ENCODE measurements around the gene FICD. TPM values are rescaled to one million over a fixed set of nuclear protein-coding genes. Genes with fewer than 3 reads are reported as not detected.
"Not testable (repeated sequence)": the region's sequence is repeated elsewhere in the genome, so short reads cannot be mapped to it uniquely, and the experiment has no call there.

FICD gene
- total RNA-seq, 1 donor from 2014 or later, result 3.6 TPM

- Mint-ChIP-seq H3K9me3 (ENCODE audit: low read depth) (peaks cover 6% of the 10 kb centered on the region), H3K4me3 (ENCODE audit: low read depth) (no peak overlapping the region), H3K27ac (no peak overlapping the region), H3K4me1 (ENCODE audit: low read depth) (no peaks in the 10 kb centered on the region), H3K27me3 (peaks cover 9% of the 10 kb centered on the region), H3K36me3 (ENCODE audit: insufficient read depth) (no peaks in the 10 kb centered on the region)
- no peak for DNase-seq (ENCODE audit: low spot score, unreplicated experiment)
- TF ChIP-seq CTCF (IDR thresholded peaks at IDR 0.05; ENCODE audit: unreplicated experiment), result no peak
Observed at GRCh38 chr12:108483213-108484059, 31.6 kb upstream of the FICD start.

- DNase-seq (ENCODE audit: low spot score, unreplicated experiment), result no peak
- Mint-ChIP-seq H3K27ac (no peak overlapping the region), H3K9me3 (ENCODE audit: low read depth) (peaks cover 6% of the 10 kb centered on the region), H3K27me3 (peaks cover 9% of the 10 kb centered on the region), H3K4me3 (ENCODE audit: low read depth) (no peak overlapping the region), H3K4me1 (ENCODE audit: low read depth) (no peaks in the 10 kb centered on the region), H3K36me3 (ENCODE audit: insufficient read depth) (no peaks in the 10 kb centered on the region)
- no peak for TF ChIP-seq CTCF (IDR thresholded peaks at IDR 0.05; ENCODE audit: unreplicated experiment)
Observed at GRCh38 chr12:108484431-108484830, 30.6 kb upstream of the FICD start.

- DNase-seq (ENCODE audit: low spot score, unreplicated experiment), result no peak
- peaks cover 9% of the 10 kb centered on the region for H3K27me3 Mint-ChIP-seq
- H3K9me3 Mint-ChIP-seq (ENCODE audit: low read depth), result peaks cover 6% of the 10 kb centered on the region
- no peak overlapping the region for H3K27ac Mint-ChIP-seq
- no peak for TF ChIP-seq CTCF (IDR thresholded peaks at IDR 0.05; ENCODE audit: unreplicated experiment)
- H3K36me3 Mint-ChIP-seq (ENCODE audit: insufficient read depth), result no peaks in the 10 kb centered on the region
- no peaks in the 10 kb centered on the region for H3K4me1 Mint-ChIP-seq (ENCODE audit: low read depth)
- no peak overlapping the region for H3K4me3 Mint-ChIP-seq (ENCODE audit: low read depth)
Observed at GRCh38 chr12:108484845-108485244, 30.2 kb upstream of the FICD start.

GRCh38 chr12:108485371-108485770, 29.7 kb upstream of the FICD start:
- H3K27me3 Mint-ChIP-seq; H3K4me1 Mint-ChIP-seq (ENCODE audit: low read depth); DNase-seq (ENCODE audit: low spot score, unreplicated experiment); H3K36me3 Mint-ChIP-seq (ENCODE audit: insufficient read depth); H3K27ac Mint-ChIP-seq; H3K9me3 Mint-ChIP-seq (ENCODE audit: low read depth); H3K4me3 Mint-ChIP-seq (ENCODE audit: low read depth): not testable (repeated sequence)

- not testable (repeated sequence) for DNase-seq (ENCODE audit: low spot score, unreplicated experiment); H3K27me3 Mint-ChIP-seq; H3K4me1 Mint-ChIP-seq (ENCODE audit: low read depth); H3K27ac Mint-ChIP-seq; H3K4me3 Mint-ChIP-seq (ENCODE audit: low read depth); H3K36me3 Mint-ChIP-seq (ENCODE audit: insufficient read depth); H3K9me3 Mint-ChIP-seq (ENCODE audit: low read depth)
Observed at GRCh38 chr12:108487029-108487428, 28.0 kb upstream of the FICD start.

GRCh38 chr12:108491256-108491655, 23.8 kb upstream of the FICD start:
- Mint-ChIP-seq H3K4me3 (ENCODE audit: low read depth) (no peak overlapping the region), H3K27ac (no peak overlapping the region), H3K36me3 (ENCODE audit: insufficient read depth) (no peaks in the 10 kb centered on the region), H3K4me1 (ENCODE audit: low read depth) (no peaks in the 10 kb centered on the region), H3K27me3 (peaks cover 12% of the 10 kb centered on the region), H3K9me3 (ENCODE audit: low read depth) (peaks cover 6% of the 10 kb centered on the region)
- DNase-seq (ENCODE audit: low spot score, unreplicated experiment), result no peak
- TF ChIP-seq CTCF (IDR thresholded peaks at IDR 0.05; ENCODE audit: unreplicated experiment), result no peak

Measured in progenitor cell of endocrine pancreas (in vitro differentiated cells).